Measurements from ENCODE around the gene ANKFY1.
A peak's percentile ranks its signal among the peaks of the same experiment; 100 is the strongest.

The ANKFY1 gene

GRCh38 chr17:4249452-4250029 lies 14.2 kb downstream of the ANKFY1 start:
- peak; percentile 55 for TF ChIP-seq CTCF (IDR thresholded peaks at IDR 0.05; ENCODE audit: low read depth, low read length)
- peak; percentile 39 for DNase-seq (ENCODE audit: low read depth, low spot score)
- in situ Hi-C loops (cut with HindIII; ENCODE audit: low sequenced_read_pairs): no loop called here
- no peak overlapping the region for H3K4me3 ChIP-seq (ENCODE audit: low read depth, low read length)

- TF ChIP-seq CTCF (IDR thresholded peaks at IDR 0.05; ENCODE audit: low read depth, low read length): no peak
- DNase-seq (ENCODE audit: low read depth, low spot score): no peak
- H3K4me3 ChIP-seq (ENCODE audit: low read depth, low read length): no peak overlapping the region
- in situ Hi-C loops (cut with HindIII; ENCODE audit: low sequenced_read_pairs): no loop called here
Measured at GRCh38 chr17:4248504-4249277, 15.1 kb downstream of the ANKFY1 start.

- no peak for TF ChIP-seq CTCF (IDR thresholded peaks at IDR 0.05; ENCODE audit: low read depth, low read length)
- in situ Hi-C loops (cut with HindIII; ENCODE audit: low sequenced_read_pairs): no loop called here
- DNase-seq (ENCODE audit: low read depth, low spot score): no peak
- H3K4me3 ChIP-seq (ENCODE audit: low read depth, low read length): no peak overlapping the region
Measured at GRCh38 chr17:4247971-4248388, 15.8 kb downstream of the ANKFY1 start.

GRCh38 chr17:4247361-4247970 lies 16.3 kb downstream of the ANKFY1 start:
- no peak for TF ChIP-seq CTCF (IDR thresholded peaks at IDR 0.05; ENCODE audit: low read depth, low read length)
- no peak for DNase-seq (ENCODE audit: low read depth, low spot score)
- in situ Hi-C loops (cut with HindIII; ENCODE audit: low sequenced_read_pairs): no loop called here
- no peak overlapping the region for H3K4me3 ChIP-seq (ENCODE audit: low read depth, low read length)

GRCh38 chr17:4246674-4247073 lies 17.1 kb downstream of the ANKFY1 start:
- in situ Hi-C loops (cut with HindIII; ENCODE audit: low sequenced_read_pairs): no loop called here
- no peak for TF ChIP-seq CTCF (IDR thresholded peaks at IDR 0.05; ENCODE audit: low read depth, low read length)

GRCh38 chr17:4241535-4241934 lies 22.2 kb downstream of the ANKFY1 start:
- H3K4me3 ChIP-seq (ENCODE audit: low read depth, low read length): no peak overlapping the region
- DNase-seq (ENCODE audit: low read depth, low spot score): no peak
- in situ Hi-C loops (cut with HindIII; ENCODE audit: low sequenced_read_pairs): no loop called here
- TF ChIP-seq CTCF (IDR thresholded peaks at IDR 0.05; ENCODE audit: low read depth, low read length): no peak

More at GRCh38 chr17:4246674-4247073, 17.1 kb downstream of the ANKFY1 start:
- no peak overlapping the region for H3K4me3 ChIP-seq (ENCODE audit: low read depth, low read length)
- DNase-seq (ENCODE audit: low read depth, low spot score): no peak

Data from astrocyte of the spinal cord (primary cell).